Measurements from ENCODE around the gene OR56A3.

OR56A3 gene, protein sequence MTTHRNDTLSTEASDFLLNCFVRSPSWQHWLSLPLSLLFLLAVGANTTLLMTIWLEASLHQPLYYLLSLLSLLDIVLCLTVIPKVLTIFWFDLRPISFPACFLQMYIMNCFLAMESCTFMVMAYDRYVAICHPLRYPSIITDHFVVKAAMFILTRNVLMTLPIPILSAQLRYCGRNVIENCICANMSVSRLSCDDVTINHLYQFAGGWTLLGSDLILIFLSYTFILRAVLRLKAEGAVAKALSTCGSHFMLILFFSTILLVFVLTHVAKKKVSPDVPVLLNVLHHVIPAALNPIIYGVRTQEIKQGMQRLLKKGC

DNA sequence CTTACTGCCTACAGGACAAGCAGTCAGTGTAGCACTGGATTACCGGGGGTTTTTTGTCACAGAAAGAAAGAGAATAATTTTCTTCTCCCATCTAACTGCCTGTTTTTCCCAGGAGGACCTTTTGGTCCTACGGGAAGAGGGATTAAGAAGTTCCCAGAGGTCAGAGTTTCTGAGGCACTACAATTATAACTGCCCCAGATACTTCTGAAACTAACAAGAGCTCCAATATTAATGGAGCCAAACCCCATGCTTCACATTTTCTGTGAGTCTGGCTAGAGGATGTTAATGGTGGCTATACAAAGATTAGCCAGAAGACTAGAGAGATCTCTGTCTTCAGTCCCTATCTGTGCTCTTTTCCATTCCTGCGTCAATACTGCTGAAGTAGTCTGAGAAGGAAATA is at the start of gene OR56A3:
TSS of gene OR56A3 (plus strand) at position 301 of the 400 bp plus-strand sequence. CDS start 5,096 bp downstream, outside the sequence.
- CTCF ChIA-PET = no interaction called here

DNA sequence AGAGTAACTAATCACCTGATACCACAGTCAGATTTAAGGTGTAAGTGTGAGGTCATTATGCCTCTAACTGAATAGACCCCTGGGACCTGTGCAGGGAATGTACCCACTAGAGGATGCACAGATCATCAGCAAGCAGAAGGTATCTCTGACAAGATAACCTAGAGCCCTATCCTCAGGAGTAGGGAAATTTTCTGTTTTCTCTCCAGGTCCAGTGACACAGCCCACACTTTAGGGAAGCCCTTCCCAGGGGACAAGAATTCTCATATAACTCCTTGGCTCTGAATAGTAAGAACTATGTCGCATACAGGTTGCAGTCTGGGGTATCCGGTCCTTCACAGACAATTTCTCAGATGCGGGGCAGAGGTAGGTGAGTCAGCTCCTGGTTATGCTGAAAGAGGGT is 49.1 kb upstream of the OR56A3 start, which contains the start of gene OR52E5:
TSS of gene OR52E5 (plus strand) at position 301 of the 400 bp plus-strand sequence. CDS start 7,569 bp downstream, outside the sequence.
- POLR2A ChIA-PET (ENCODE audit: low non-redundant PET) = no interaction called here
- TF ChIP-seq, protein P1, sequence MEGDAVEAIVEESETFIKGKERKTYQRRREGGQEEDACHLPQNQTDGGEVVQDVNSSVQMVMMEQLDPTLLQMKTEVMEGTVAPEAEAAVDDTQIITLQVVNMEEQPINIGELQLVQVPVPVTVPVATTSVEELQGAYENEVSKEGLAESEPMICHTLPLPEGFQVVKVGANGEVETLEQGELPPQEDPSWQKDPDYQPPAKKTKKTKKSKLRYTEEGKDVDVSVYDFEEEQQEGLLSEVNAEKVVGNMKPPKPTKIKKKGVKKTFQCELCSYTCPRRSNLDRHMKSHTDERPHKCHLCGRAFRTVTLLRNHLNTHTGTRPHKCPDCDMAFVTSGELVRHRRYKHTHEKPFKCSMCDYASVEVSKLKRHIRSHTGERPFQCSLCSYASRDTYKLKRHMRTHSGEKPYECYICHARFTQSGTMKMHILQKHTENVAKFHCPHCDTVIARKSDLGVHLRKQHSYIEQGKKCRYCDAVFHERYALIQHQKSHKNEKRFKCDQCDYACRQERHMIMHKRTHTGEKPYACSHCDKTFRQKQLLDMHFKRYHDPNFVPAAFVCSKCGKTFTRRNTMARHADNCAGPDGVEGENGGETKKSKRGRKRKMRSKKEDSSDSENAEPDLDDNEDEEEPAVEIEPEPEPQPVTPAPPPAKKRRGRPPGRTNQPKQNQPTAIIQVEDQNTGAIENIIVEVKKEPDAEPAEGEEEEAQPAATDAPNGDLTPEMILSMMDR (conservative IDR thresholded peaks at IDR 0.05; ENCODE audit: low read depth) = no peak
- CTCF ChIA-PET = no interaction called here
- DNase-seq (ENCODE audit: low spot score) = no peak
- no peak within 1 kb of the TSS for H3K27ac ChIP-seq

More for the DNA sequence above, at the start of gene OR56A3:
- TF ChIP-seq, protein P1 (conservative IDR thresholded peaks at IDR 0.05; ENCODE audit: low read depth) = no peak
- no peak within 1 kb of the TSS for H3K27ac ChIP-seq
- POLR2A ChIA-PET (ENCODE audit: low non-redundant PET) = no interaction called here
- no peak for DNase-seq (ENCODE audit: low spot score)

DNA sequence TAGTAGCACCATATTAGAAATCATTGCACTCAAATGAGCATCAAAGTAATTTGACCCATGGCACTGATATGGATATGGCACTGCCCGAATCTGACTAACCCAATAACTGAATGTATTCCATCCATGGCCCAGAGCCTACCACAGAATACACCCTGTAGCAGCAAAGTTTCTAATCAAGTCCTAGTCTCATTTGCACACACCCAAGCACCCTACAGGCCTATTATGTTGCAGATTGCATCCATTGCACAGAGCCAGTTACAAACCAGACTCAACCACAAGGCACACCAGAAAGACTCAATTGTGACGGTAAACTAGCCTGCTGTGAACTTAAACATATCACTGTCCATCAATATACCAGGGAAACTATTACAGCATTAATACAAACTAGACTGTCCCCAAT is 42.5 kb upstream of the OR56A3 start:
- CTCF ChIA-PET = no interaction called here
- TF ChIP-seq, protein P1 (conservative IDR thresholded peaks at IDR 0.05; ENCODE audit: low read depth) = no peak
- POLR2A ChIA-PET (ENCODE audit: low non-redundant PET) = no interaction called here

DNA sequence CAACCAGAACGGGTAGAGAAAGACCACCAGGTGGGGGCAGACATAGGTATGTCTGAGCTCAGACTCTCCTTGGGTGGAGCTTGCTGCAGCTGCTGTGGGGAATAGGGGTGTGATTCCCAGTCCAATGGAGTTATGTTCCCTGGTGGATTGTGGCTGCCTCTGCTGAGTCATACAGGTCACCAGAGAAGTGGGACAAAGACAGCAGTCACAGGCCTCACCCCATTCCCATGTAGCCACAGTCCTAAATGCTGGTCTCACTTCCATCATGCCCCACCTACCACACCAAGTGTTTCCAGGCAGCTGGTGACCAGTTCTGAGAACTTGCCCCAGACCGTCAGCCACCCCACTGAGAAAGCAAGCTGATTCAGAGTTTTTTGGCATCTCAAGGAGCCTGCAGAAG is 31.5 kb upstream of the OR56A3 start:
- POLR2A ChIA-PET (ENCODE audit: low non-redundant PET) = no interaction called here
- no peak for DNase-seq (ENCODE audit: low spot score)
- no peak overlapping the region for H3K27ac ChIP-seq
- TF ChIP-seq, protein P1 (conservative IDR thresholded peaks at IDR 0.05; ENCODE audit: low read depth) = no peak
- CTCF ChIA-PET = no interaction called here

More for the DNA sequence above, 42.5 kb upstream of the OR56A3 start:
- H3K27ac ChIP-seq = no peak overlapping the region
- no peak for DNase-seq (ENCODE audit: low spot score)

DNA sequence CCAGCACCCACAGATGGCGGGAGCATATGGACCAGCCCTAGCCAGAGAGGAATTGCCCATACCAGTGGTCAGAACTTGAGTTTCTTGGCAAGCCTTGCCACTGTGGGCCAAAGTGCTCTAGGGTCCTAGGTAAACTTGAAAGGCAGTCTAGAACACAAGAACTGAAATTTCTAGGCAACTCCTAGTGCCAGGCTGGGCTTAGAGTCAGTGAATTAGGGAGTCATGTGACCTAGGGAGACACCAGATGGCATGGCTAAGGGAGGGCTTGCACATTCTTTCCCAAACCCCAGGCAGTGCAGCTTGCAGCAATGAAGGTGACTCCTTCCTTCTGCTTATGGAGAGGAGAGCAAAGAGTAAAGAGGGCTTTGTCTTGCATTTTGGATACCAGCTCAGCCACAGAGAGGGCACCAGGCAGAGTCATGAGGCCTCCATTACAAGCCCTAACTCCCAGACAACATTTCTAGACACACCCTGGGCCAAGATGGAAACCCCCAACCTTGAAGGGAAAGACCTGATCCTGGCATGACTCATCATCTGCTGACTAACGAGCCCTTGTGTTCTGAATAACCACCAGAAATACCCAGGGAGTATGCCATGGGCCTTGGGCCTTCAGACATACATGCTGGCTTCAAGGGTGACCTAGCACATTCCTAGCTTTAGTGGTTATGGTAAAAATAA is 19.2 kb upstream of the OR56A3 start:
- POLR2A ChIA-PET (ENCODE audit: low non-redundant PET) = no interaction called here
- CTCF ChIA-PET = interaction anchor here (0.6 to 0.7 kb wide), 3 partner anchors 8 to 720 kb away, joined by 3 to 5 read pairs (median 3); no protein-coding TSS in a partner anchor
- H3K27ac ChIP-seq = no peak overlapping the region

DNA sequence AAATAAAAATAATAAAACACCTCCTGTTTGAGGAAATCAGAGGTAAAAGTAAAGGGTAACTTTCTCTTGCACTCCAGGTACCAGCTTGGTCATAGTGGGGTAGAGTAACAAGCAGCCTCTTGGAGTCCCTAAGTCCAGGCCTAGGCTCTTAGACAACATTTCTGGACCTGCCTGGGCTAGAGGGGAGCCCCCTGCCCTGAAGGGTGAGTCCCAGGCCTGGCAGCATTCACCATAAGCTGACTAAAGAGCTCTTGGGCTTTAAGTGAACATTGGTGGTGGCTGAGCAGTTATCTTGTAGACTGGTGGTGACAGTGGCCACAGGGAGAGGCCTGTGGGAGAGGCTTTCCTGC is 18.6 kb upstream of the OR56A3 start:
- CTCF ChIA-PET = interaction anchor here (0.6 to 0.7 kb wide), 2 partner anchors 8 to 721 kb away, joined by 3 read pairs; no protein-coding TSS in a partner anchor
- TF ChIP-seq, protein P1 (conservative IDR thresholded peaks at IDR 0.05; ENCODE audit: low read depth) = no peak

More for the DNA sequence above, 19.2 kb upstream of the OR56A3 start:
- DNase-seq (ENCODE audit: low spot score) = peak; percentile 10
- TF ChIP-seq, protein P1 (conservative IDR thresholded peaks at IDR 0.05; ENCODE audit: low read depth) = no peak

More for the DNA sequence above, 18.6 kb upstream of the OR56A3 start:
- H3K27ac ChIP-seq = no peak overlapping the region
- no peak for DNase-seq (ENCODE audit: low spot score)
- POLR2A ChIA-PET (ENCODE audit: low non-redundant PET) = no interaction called here

Measured in RWPE1 (cell line).